Measurements from ENCODE around the gene KCP.

Gene KCP

GRCh38 chr7:128869944-128870285, 40.6 kb downstream of the KCP start:
- peak in 1 of 2 experiments; percentile 9 for DNase-seq

- peak; percentile 17 to 21 for DNase-seq
These were observed 41.2 kb downstream of the KCP start for GRCh38 chr7:128869138-128869943.

- DNase-seq = no peak
These were observed 41.8 kb downstream of the KCP start for GRCh38 chr7:128868624-128869137.

GRCh38 chr7:128867842-128868623, 42.5 kb downstream of the KCP start:
- DNase-seq = no peak

- no peak for DNase-seq
These were observed 43.3 kb downstream of the KCP start for GRCh38 chr7:128867241-128867640.

- no peak for DNase-seq
These were observed 44.3 kb downstream of the KCP start for GRCh38 chr7:128865996-128866877.

GRCh38 chr7:128865303-128865702, 45.2 kb downstream of the KCP start:
- no peak for DNase-seq

- peak; percentile 24 to 34 for DNase-seq
These were observed 47.0 kb downstream of the KCP start for GRCh38 chr7:128863433-128863989.

GRCh38 chr7:128862571-128863432, 47.7 kb downstream of the KCP start, which contains the start of gene ATP6V1F:
ATP6V1F (plus strand) TSS chr7:128862856; CDS start chr7:128862905, 49 bp downstream.
- peak; percentile 99 for DNase-seq

GRCh38 chr7:128861957-128862570, 48.4 kb downstream of the KCP start:
- no peak for DNase-seq

- no peak for DNase-seq
These were observed 50.1 kb downstream of the KCP start for GRCh38 chr7:128860158-128861073.

- no peak for DNase-seq
These were observed 51.0 kb downstream of the KCP start for GRCh38 chr7:128859232-128860157.

GRCh38 chr7:128858380-128859231, 51.9 kb downstream of the KCP start:
- DNase-seq = no peak

- DNase-seq = no peak
These were observed 54.3 kb downstream of the KCP start for GRCh38 chr7:128856001-128856718.

- no peak for DNase-seq
These were observed 55.0 kb downstream of the KCP start for GRCh38 chr7:128855559-128855958.

GRCh38 chr7:128854396-128854795, 56.1 kb downstream of the KCP start:
- no peak for DNase-seq

GRCh38 chr7:128853799-128854198, 56.7 kb downstream of the KCP start:
- no peak for DNase-seq

All from activated CD4-positive, alpha-beta T cell treated with anti-CD3 and anti-CD28 coated beads, Interleukin-2, amount 50 U/mL, for 4 hours (primary cell).